B cell (primary cell): ENCODE data around the gene DVL1. TPM values are rescaled to one million over a fixed set of nuclear protein-coding genes. Genes with fewer than 3 reads are reported as not detected.

Experiments used
- ATAC-seq: fragments of 200-7000 bp; cut with Tn5 transposase; one replicate; pipeline ENCODE4 v1.10.0; 2021; ENCODE audit warnings: low read depth, mild to moderate bottlenecking, moderate number of reproducible peaks, moderate library complexity
- CTCF ChIA-PET: fragments of 350-600 bp; sonication (Branson Sonifier 250); formaldehyde crosslinking; loops from one replicate; lab custom pipeline; 2021; ENCODE audit warnings: antibody characterized with exemption, inconsistent platforms; lab: Charles Lee
- POLR2A ChIA-PET: fragments of 350-600 bp; sonication (Branson Sonifier 250); formaldehyde crosslinking; loops from one replicate; lab custom pipeline; 2021; ENCODE audit warnings: antibody characterized with exemption; lab: Charles Lee
- DNase-seq: peaks from one replicate; pipeline ENCODE4 v3.0.0; 2013
- H2AFZ ChIP-seq: 2 replicates; pipeline ENCODE4 v1.6.1; 2012; ENCODE audit warnings: mild to moderate bottlenecking, low read depth, low read length; ENCODE audit not compliant: insufficient read depth, poor library complexity, severe bottlenecking
- H3K27ac ChIP-seq, 2 donors: 1 replicate in 1 of 2; 2 replicates in 1 of 2; pipeline ENCODE4 v1.5.1; 2012 to 2013; ENCODE audit warnings: low read length in 2 of 2, mild to moderate bottlenecking in 2 of 2, moderate library complexity in 1 of 2
- H3K27me3 ChIP-seq, 4 experiments: fragments of 200-600 bp in 1 of 4; sonication (generic) in 1 of 4; replicated peaks in 1 of 4; 1 replicate in 2 of 4; 2 replicates in 2 of 4; pipeline versions ENCODE4 v1.6.1 to v1.7.0; 2013 to 2016; ENCODE audit warnings: low read length in 3 of 4, mild to moderate bottlenecking in 2 of 4, mixed read lengths in 1 of 4, moderate library complexity in 1 of 4; ENCODE audit not compliant: insufficient read depth in 4 of 4, control insufficient read depth in 3 of 4; ENCODE audit errors: control extremely low read depth in 1 of 4
- H3K36me3 ChIP-seq, 2 experiments: replicated peaks in 1 of 2; 1 replicate in 1 of 2; 2 replicates in 1 of 2; pipeline versions ENCODE4 v1.6.1 to v1.7.1; 2013; ENCODE audit warnings: low read length in 1 of 2; ENCODE audit not compliant: insufficient read depth in 2 of 2, control insufficient read depth in 1 of 2; ENCODE audit errors: control extremely low read depth in 1 of 2, extremely low read depth in 1 of 2
- H3K4me1 ChIP-seq, 2 donors: fragments of 200-600 bp in 1 of 2; sonication (generic) in 1 of 2; 1 replicate in 1 of 2; 2 replicates in 1 of 2; pipeline versions ENCODE4 v1.5.1 to v1.6.1; 2013 to 2017; ENCODE audit warnings: low read length in 2 of 2; ENCODE audit not compliant: control insufficient read depth in 2 of 2, insufficient read depth in 2 of 2
- H3K4me2 ChIP-seq: replicated peaks from 2 replicates; pipeline ENCODE3; 2012; ENCODE audit warnings: mild to moderate bottlenecking, low read depth, low read length; ENCODE audit not compliant: poor library complexity, severe bottlenecking
- H3K4me3 ChIP-seq, 5 experiments: fragments of 200-600 bp in 1 of 5; sonication (generic) in 1 of 5; 1 replicate in 3 of 5; 2 replicates in 2 of 5; pipeline versions ENCODE4 v1.5.1 to v1.7.0; 2011 to 2016; ENCODE audit warnings: low read length in 4 of 5, mild to moderate bottlenecking in 4 of 5, low read depth in 2 of 5, control low read depth in 1 of 5, moderate library complexity in 1 of 5; ENCODE audit not compliant: insufficient read depth in 1 of 5; ENCODE audit errors: control extremely low read depth in 1 of 5, extremely low read depth in 1 of 5
- H3K79me2 ChIP-seq: fragments of 200-600 bp; sonication (generic); one replicate; pipeline ENCODE4 v1.6.0; 2016; ENCODE audit warnings: low read length; ENCODE audit not compliant: control insufficient read depth, insufficient read depth
- H3K9ac ChIP-seq: fragments of 200-600 bp; sonication (generic); 2 replicates; pipeline ENCODE4 v1.6.1; 2017; ENCODE audit warnings: mild to moderate bottlenecking, low read length, moderate library complexity
- H3K9me3 ChIP-seq, 3 donors: one replicate each; pipeline versions ENCODE4 v1.6.1 to v1.7.1; 2013; ENCODE audit warnings: low read length in 2 of 3; ENCODE audit not compliant: control insufficient read depth in 2 of 3, insufficient read depth in 1 of 3; ENCODE audit errors: control extremely low read depth in 1 of 3
- H4K20me1 ChIP-seq: 2 replicates; pipeline ENCODE4 v1.6.0; 2012; ENCODE audit warnings: mild to moderate bottlenecking, low read length; ENCODE audit not compliant: insufficient read depth, control insufficient read depth, poor library complexity, severe bottlenecking
- H3K27ac Mint-ChIP-seq: one replicate; pipeline ENCODE4 v1.8.0; 2021; ENCODE audit warnings: mixed read lengths
- H3K27me3 Mint-ChIP-seq: one replicate; pipeline ENCODE4 v1.8.0; 2021; ENCODE audit warnings: mixed read lengths
- H3K4me1 Mint-ChIP-seq: one replicate; pipeline ENCODE4 v1.8.0; 2021; ENCODE audit warnings: mixed read lengths
- H3K4me3 Mint-ChIP-seq: one replicate; pipeline ENCODE4 v1.8.0; 2021; ENCODE audit warnings: mixed read lengths
- H3K9me3 Mint-ChIP-seq: one replicate; pipeline ENCODE4 v1.8.0; 2022; ENCODE audit warnings: mixed read lengths; ENCODE audit not compliant: insufficient read depth
- CTCF ChIP-seq: fragments of 200-600 bp; IDR thresholded peaks from one replicate; pipeline ENCODE4 v1.8.0; 2022; ENCODE audit warnings: antibody characterized with exemption, mild to moderate bottlenecking
- EZH2 ChIP-seq: IDR thresholded peaks from 2 replicates; pipeline ENCODE4 v1.6.1; 2012; ENCODE audit warnings: borderline replicate concordance, low read depth, mild to moderate bottlenecking, moderate library complexity, low read length; ENCODE audit not compliant: insufficient read depth, poor library complexity, severe bottlenecking
- WGBS: methylation state at CpG from one replicate; pipeline ENCODE4 v1.1.5; 2013; ENCODE audit warnings: missing lambda C conversion rate; ENCODE audit not compliant: insufficient coverage; 5-methylcytosine and 5-hydroxymethylcytosine counted together
- intact Hi-C: fragments of 100-400 bp; cut with micrococcal nuclease; formaldehyde crosslinking; loops from one replicate; pipeline ENCODE4 v1.10.0; 2022
- polyA plus RNA-seq: library from polyadenylated mRNA; depleted of rRNA; stranded (reverse); fragments of >200 nt; gene quantifications from 2 replicates; pipeline ENCODE4 v1.2.3, GENCODE V29; 2012
- total RNA-seq, 2 donors: library from RNA; stranded (reverse); fragments of 120-200 nt in 1 of 2; gene quantifications; 1 replicate in 1 of 2; 2 replicates in 1 of 2; pipeline versions ENCODE4 v1.2.3 to v1.2.4, GENCODE V29; 2013 to 2022

Gene DVL1
- total and polyA plus RNA-seq, 2 donors (not counting 1 experiment from before 2014, with no cell fraction given): 46.1 to 53.5 TPM

GRCh38 chr1:1310109-1310385, 39.2 kb downstream of the DVL1 start:
- no peak for ATAC-seq
- Histone ChIP-seq H3K4me2 (peak overlapping the region; percentile 99), H3K4me1 (peaks cover 28 to 32% of the 10 kb centered on the region in 2 donors), H2AFZ (no peak overlapping the region), H3K9me3 (no peaks in the 10 kb centered on the region), H3K27me3 (no peaks in the 10 kb centered on the region), H3K4me3 (no peak overlapping the region), H4K20me1 (peaks cover 28% of the 10 kb centered on the region), H3K79me2 (peaks cover 27% of the 10 kb centered on the region), H3K27ac (no peak overlapping the region), H3K36me3 (peaks cover 0 to 37% of the 10 kb centered on the region in 2 experiments), H3K9ac (no peak overlapping the region)
- Mint-ChIP-seq H3K27me3 (no peaks in the 10 kb centered on the region), H3K4me3 (peak overlapping the region; percentile 74), H3K4me1 (peaks cover 26% of the 10 kb centered on the region), H3K27ac (no peak overlapping the region), H3K9me3 (no peaks in the 10 kb centered on the region)
- CTCF ChIA-PET: interaction anchor here (0.7 to 1.1 kb wide), 3 partner anchors 11 to 195 kb away, joined by 3 read pairs; no protein-coding TSS in a partner anchor
- TF ChIP-seq EZH2 (no peak), CTCF (no peak)
- no peak for DNase-seq
- WGBS: 87% methylated on average over 3 of the region's 3 CpGs
- POLR2A ChIA-PET: no interaction called here
- intact Hi-C loops: no loop called here

- DNase-seq (peak; percentile 54), ATAC-seq (no peak)
- intact Hi-C loops: loop anchor here (5.0 kb wide), 3 partner anchors 77 to 297 kb away; partner anchors contain the start of genes B3GALT6, ISG15 and SDF4
- 54% methylated on average over 51 of the region's 57 CpGs for WGBS
- H3K79me2 ChIP-seq: peaks cover 30% of the 10 kb centered on the region
- H3K9ac ChIP-seq: peak overlapping the region; percentile 87
- H3K4me1 Mint-ChIP-seq: peaks cover 28% of the 10 kb centered on the region
- H3K27me3 ChIP-seq: no peaks in the 10 kb centered on the region
- H3K9me3 Mint-ChIP-seq: no peaks in the 10 kb centered on the region
- peaks cover 34 to 38% of the 10 kb centered on the region in 2 donors for H3K4me1 ChIP-seq
- peaks cover 34% of the 10 kb centered on the region for H4K20me1 ChIP-seq
- H3K4me3 Mint-ChIP-seq: peak overlapping the region; percentile 74
- H3K9me3 ChIP-seq: no peaks in the 10 kb centered on the region
- peaks cover 0 to 31% of the 10 kb centered on the region in 2 experiments for H3K36me3 ChIP-seq
- H3K4me3 ChIP-seq: peak overlapping the region in 4 of 5 experiments; percentile 77 to 84 (median 80)
- H3K27me3 Mint-ChIP-seq: no peaks in the 10 kb centered on the region
- peak overlapping the region in 1 of 2 donors; percentile 85 for H3K27ac ChIP-seq
- CTCF ChIA-PET: interaction anchor here (0.7 to 1.1 kb wide), 3 partner anchors 12 to 196 kb away, joined by 3 read pairs; no protein-coding TSS in a partner anchor
- peak overlapping the region; percentile 73 for H3K27ac Mint-ChIP-seq
- H2AFZ ChIP-seq: peak overlapping the region; percentile 93
- TF ChIP-seq EZH2: no peak
- no peak for TF ChIP-seq CTCF
- H3K4me2 ChIP-seq: peak overlapping the region; percentile 99
- POLR2A ChIA-PET: no interaction called here
Observed at GRCh38 chr1:1309251-1310108, 39.7 kb downstream of the DVL1 start.
